NT2/D1 (cell line): ENCODE results near the gene VAPA.

Experiments
- DNase-seq: peaks from one replicate; pipeline ENCODE4 v3.0.0-alpha.2; 2011; ENCODE audit warnings: low read depth, low spot score
- H3K27me3 ChIP-seq: 2 replicates; pipeline ENCODE4 v1.6.0; 2011; ENCODE audit warnings: mild to moderate bottlenecking; ENCODE audit not compliant: insufficient read length, insufficient read depth
- H3K36me3 ChIP-seq: 2 replicates; pipeline ENCODE4 v1.6.1; 2011; ENCODE audit warnings: mild to moderate bottlenecking, low read length, mixed read lengths; ENCODE audit not compliant: insufficient read depth, insufficient read length
- H3K4me1 ChIP-seq: 2 replicates; pipeline ENCODE4 v1.5.1; 2011; ENCODE audit not compliant: insufficient read depth, insufficient read length
- H3K4me3 ChIP-seq: 2 replicates; pipeline ENCODE4 v1.5.1; 2011; ENCODE audit warnings: low read depth; ENCODE audit not compliant: insufficient read length
- H3K9ac ChIP-seq: 2 replicates; pipeline ENCODE4 v1.6.0; 2011; ENCODE audit warnings: low read depth; ENCODE audit not compliant: insufficient read length
- H3K9me3 ChIP-seq: 2 replicates; pipeline ENCODE4 v1.5.1; 2011; ENCODE audit warnings: mild to moderate bottlenecking, low read length; ENCODE audit not compliant: insufficient read depth
- SUZ12 ChIP-seq: IDR thresholded peaks from 2 replicates; pipeline ENCODE4 v1.6.1; 2011; ENCODE audit not compliant: insufficient read length, insufficient read depth; ENCODE audit errors: extremely low read depth
- YY1 ChIP-seq: IDR thresholded peaks from 2 replicates; pipeline ENCODE4 v1.6.1; 2011; ENCODE audit not compliant: insufficient read length, insufficient read depth
- ZNF274 ChIP-seq: IDR thresholded peaks from 2 replicates; pipeline ENCODE4 v1.6.1; 2011; ENCODE audit warnings: mild to moderate bottlenecking, low read depth, low read length

The VAPA gene

GRCh38 chr18:9968081-9968848 is 54.4 kb downstream of the VAPA start:
- Histone ChIP-seq H3K9me3 (no peaks in the 10 kb centered on the region), H3K36me3 (no peaks in the 10 kb centered on the region), H3K4me3 (no peak overlapping the region), H3K27me3 (no peaks in the 10 kb centered on the region), H3K4me1 (no peaks in the 10 kb centered on the region), H3K9ac (no peak overlapping the region)
- TF ChIP-seq YY1 (no peak), ZNF274 (no peak), SUZ12 (no peak)
- no peak for DNase-seq

GRCh38 chr18:9969247-9969646 is 55.4 kb downstream of the VAPA start:
- no peak for DNase-seq
- no peak overlapping the region for H3K9ac ChIP-seq
- H3K27me3 ChIP-seq: no peaks in the 10 kb centered on the region
- H3K36me3 ChIP-seq: no peaks in the 10 kb centered on the region
- H3K4me3 ChIP-seq: no peak overlapping the region
- TF ChIP-seq YY1 (no peak), SUZ12 (no peak), ZNF274 (no peak)
- H3K9me3 ChIP-seq: no peaks in the 10 kb centered on the region
- no peaks in the 10 kb centered on the region for H3K4me1 ChIP-seq

- no peaks in the 10 kb centered on the region for H3K27me3 ChIP-seq
- H3K9ac ChIP-seq: no peak overlapping the region
- no peaks in the 10 kb centered on the region for H3K36me3 ChIP-seq
- H3K4me1 ChIP-seq: no peaks in the 10 kb centered on the region
- H3K9me3 ChIP-seq: peaks cover 14% of the 10 kb centered on the region; the same call in 1 of the 2 replicates
- TF ChIP-seq ZNF274: no peak
- TF ChIP-seq YY1: no peak
- TF ChIP-seq SUZ12: no peak
- H3K4me3 ChIP-seq: no peak overlapping the region
- DNase-seq: peak; percentile 54
These were observed 57.6 kb downstream of the VAPA start for GRCh38 chr18:9971313-9971920.

GRCh38 chr18:9973470-9973869 is 59.7 kb downstream of the VAPA start:
- no peak overlapping the region for H3K9ac ChIP-seq
- DNase-seq: no peak
- no peak overlapping the region for H3K4me3 ChIP-seq
- H3K9me3 ChIP-seq: peaks cover 14% of the 10 kb centered on the region; the same call in 1 of the 2 replicates
- no peaks in the 10 kb centered on the region for H3K27me3 ChIP-seq
- H3K36me3 ChIP-seq: no peaks in the 10 kb centered on the region
- TF ChIP-seq YY1 (no peak), SUZ12 (no peak), ZNF274 (no peak)
- no peaks in the 10 kb centered on the region for H3K4me1 ChIP-seq

- Histone ChIP-seq H3K36me3 (no peaks in the 10 kb centered on the region), H3K9ac (no peak overlapping the region), H3K4me3 (no peak overlapping the region), H3K27me3 (no peaks in the 10 kb centered on the region), H3K9me3 (peaks cover 14% of the 10 kb centered on the region; the same call in 1 of the 2 replicates), H3K4me1 (no peaks in the 10 kb centered on the region)
- TF ChIP-seq ZNF274 (no peak), YY1 (no peak), SUZ12 (no peak)
- no peak for DNase-seq
These were observed 60.6 kb downstream of the VAPA start for GRCh38 chr18:9974279-9974915.

GRCh38 chr18:9975658-9976057 is 61.8 kb downstream of the VAPA start:
- peaks cover 14% of the 10 kb centered on the region; the same call in 1 of the 2 replicates for H3K9me3 ChIP-seq
- no peaks in the 10 kb centered on the region for H3K4me1 ChIP-seq
- TF ChIP-seq SUZ12 (no peak), ZNF274 (no peak), YY1 (no peak)
- H3K36me3 ChIP-seq: no peaks in the 10 kb centered on the region
- no peaks in the 10 kb centered on the region for H3K27me3 ChIP-seq
- no peak overlapping the region for H3K4me3 ChIP-seq
- no peak overlapping the region for H3K9ac ChIP-seq
- no peak for DNase-seq

- no peaks in the 10 kb centered on the region; the same call in 1 of the 2 replicates for H3K9me3 ChIP-seq
- no peaks in the 10 kb centered on the region for H3K36me3 ChIP-seq
- no peak for DNase-seq
- H3K4me1 ChIP-seq: no peaks in the 10 kb centered on the region
- H3K9ac ChIP-seq: no peak overlapping the region
- no peaks in the 10 kb centered on the region for H3K27me3 ChIP-seq
- no peak for TF ChIP-seq YY1
- no peak overlapping the region for H3K4me3 ChIP-seq
These were observed 68.9 kb downstream of the VAPA start for GRCh38 chr18:9982711-9983110.
